HEK293 (cell line): Measurements from ENCODE around the gene SLC26A6.

Experiments used
- CTCF ChIA-PET: fragments of 350-600 bp; formaldehyde crosslinking; extraction: SDS; loops from one replicate; lab custom pipeline; 2021; ENCODE audit warnings: antibody characterized with exemption; lab: Yijun Ruan, JAX
- POLR2A ChIA-PET: fragments of 300-600 bp; formaldehyde crosslinking; extraction: SDS; loops from one replicate; lab custom pipeline; 2020; ENCODE audit warnings: antibody characterized with exemption, inconsistent platforms; lab: Yijun Ruan, JAX
- H3K27ac ChIP-seq: fragments of 200-500 bp; sonication (Bioruptor generic); 2 replicates; pipeline ENCODE4 v1.5.1; 2014; ENCODE audit warnings: low read depth, low read length, control low read depth, inconsistent platforms; ENCODE audit errors: extremely low read depth
- H3K36me3 ChIP-seq, 2 experiments: fragments of 200-500 bp in 1 of 2; sonication (Bioruptor generic) in 1 of 2; 1 replicate in 1 of 2; 2 replicates in 1 of 2; pipeline ENCODE4 v1.5.1; 2014 to 2017; ENCODE audit warnings: inconsistent platforms in 2 of 2, low read length in 2 of 2; ENCODE audit not compliant: control insufficient read depth in 2 of 2, insufficient read depth in 1 of 2
- H3K4me1 ChIP-seq: fragments of 200-500 bp; sonication (Bioruptor generic); 2 replicates; pipeline ENCODE4 v1.5.1; 2014; ENCODE audit warnings: mild to moderate bottlenecking, low read length, inconsistent platforms; ENCODE audit not compliant: control insufficient read depth, insufficient read depth
- H3K4me3 ChIP-seq: 2 replicates; pipeline ENCODE4 v1.5.1; 2011; ENCODE audit warnings: low read depth, mild to moderate bottlenecking, control low read depth, low read length, moderate library complexity
- H3K9me3 ChIP-seq: fragments of 200-500 bp; sonication (Bioruptor generic); 2 replicates; pipeline ENCODE4 v1.5.1; 2014; ENCODE audit warnings: low read depth, low read length, inconsistent platforms; ENCODE audit not compliant: control insufficient read depth, insufficient read depth
- FEZF1 ChIP-seq: fragments of 450-650 bp; formaldehyde crosslinking; IDR thresholded peaks from 2 replicates; pipeline ENCODE4 v1.5.1; 2016; ENCODE audit warnings: missing biosample characterization, missing genetic modification characterization
- HOXC10 ChIP-seq: sonication (generic); formaldehyde crosslinking; IDR thresholded peaks from 2 replicates; pipeline ENCODE4 v1.8.1; 2023; ENCODE audit warnings: mild to moderate bottlenecking, missing genetic modification reagents
- OSR2 ChIP-seq: fragments of 450-650 bp; formaldehyde crosslinking; IDR thresholded peaks from 2 replicates; pipeline ENCODE4 v1.5.1; 2016; ENCODE audit warnings: missing biosample characterization, missing genetic modification characterization
- ZBTB7A ChIP-seq: fragments of 450-650 bp; formaldehyde crosslinking; IDR thresholded peaks from 2 replicates; pipeline ENCODE4 v1.5.1; 2016; ENCODE audit warnings: low read depth, missing biosample characterization, missing genetic modification characterization
- ZFP69B ChIP-seq: fragments of 450-650 bp; formaldehyde crosslinking; IDR thresholded peaks from 2 replicates; pipeline ENCODE4 v1.5.1; 2016; ENCODE audit warnings: missing biosample characterization, missing genetic modification characterization
- ZNF133 ChIP-seq: fragments of 450-650 bp; formaldehyde crosslinking; IDR thresholded peaks from 2 replicates; pipeline ENCODE4 v1.5.1; 2016; ENCODE audit warnings: missing biosample characterization, missing genetic modification characterization
- ZNF157 ChIP-seq: fragments of 450-650 bp; formaldehyde crosslinking; IDR thresholded peaks from 2 replicates; pipeline ENCODE4 v1.5.1; 2016; ENCODE audit warnings: missing biosample characterization, missing genetic modification characterization
- ZNF16 ChIP-seq: fragments of 450-650 bp; formaldehyde crosslinking; IDR thresholded peaks from 2 replicates; pipeline ENCODE4 v1.5.1; 2016; ENCODE audit warnings: low read depth, missing biosample characterization, missing genetic modification characterization
- ZNF19 ChIP-seq: fragments of 450-650 bp; formaldehyde crosslinking; IDR thresholded peaks from 2 replicates; pipeline ENCODE4; 2016; ENCODE audit warnings: missing biosample characterization, missing genetic modification characterization, low read depth
- ZNF280C ChIP-seq: fragments of 450-650 bp; formaldehyde crosslinking; IDR thresholded peaks from 2 replicates; pipeline ENCODE4 v1.5.1; 2016; ENCODE audit warnings: missing biosample characterization, missing genetic modification characterization
- ZNF433 ChIP-seq: fragments of 450-650 bp; formaldehyde crosslinking; IDR thresholded peaks from 2 replicates; pipeline ENCODE4 v1.5.1; 2016; ENCODE audit warnings: missing biosample characterization, missing genetic modification characterization, low read depth
- ZNF501 ChIP-seq: fragments of 450-650 bp; formaldehyde crosslinking; IDR thresholded peaks from 2 replicates; pipeline ENCODE4 v1.5.1; 2016; ENCODE audit warnings: missing biosample characterization, missing genetic modification characterization
- ZNF677 ChIP-seq: fragments of 450-650 bp; IDR thresholded peaks from 2 replicates; pipeline ENCODE4 v1.5.0; 2018; ENCODE audit warnings: missing biosample characterization, mild to moderate bottlenecking, missing genetic modification characterization, moderate library complexity
- ZNF707 ChIP-seq: fragments of 450-650 bp; formaldehyde crosslinking; IDR thresholded peaks from 2 replicates; pipeline ENCODE4 v1.5.1; 2016; ENCODE audit warnings: missing biosample characterization, missing genetic modification characterization
- ZNF747 ChIP-seq: fragments of 450-650 bp; formaldehyde crosslinking; IDR thresholded peaks from 2 replicates; pipeline ENCODE4 v1.5.1; 2016; ENCODE audit warnings: missing biosample characterization, missing genetic modification characterization
- ZNF768 ChIP-seq: fragments of 450-650 bp; formaldehyde crosslinking; IDR thresholded peaks from 2 replicates; pipeline ENCODE4 v1.5.1; 2018; ENCODE audit warnings: missing biosample characterization, mild to moderate bottlenecking, missing genetic modification characterization
- ZNF785 ChIP-seq: fragments of 450-650 bp; formaldehyde crosslinking; IDR thresholded peaks from 2 replicates; pipeline ENCODE4 v1.5.1; 2016; ENCODE audit warnings: missing biosample characterization, missing genetic modification characterization
- ZSCAN23 ChIP-seq: fragments of 450-650 bp; formaldehyde crosslinking; IDR thresholded peaks from 2 replicates; pipeline ENCODE4 v1.5.1; 2016; ENCODE audit warnings: missing biosample characterization, missing genetic modification characterization
- ZSCAN5A ChIP-seq: fragments of 450-650 bp; formaldehyde crosslinking; IDR thresholded peaks from 2 replicates; pipeline ENCODE4 v1.5.1; 2016; ENCODE audit warnings: missing biosample characterization, missing genetic modification characterization
- ZXDB ChIP-seq: fragments of 450-650 bp; formaldehyde crosslinking; IDR thresholded peaks from 2 replicates; pipeline ENCODE4 v1.5.1; 2016; ENCODE audit warnings: missing biosample characterization, missing genetic modification characterization
- TF ChIP-seq, protein P1 (sequence below): fragments of 450-650 bp; formaldehyde crosslinking; IDR thresholded peaks from 2 replicates; pipeline ENCODE4 v1.5.1; 2016; ENCODE audit warnings: missing biosample characterization, missing genetic modification characterization
- TF ChIP-seq, protein P2 (sequence below): fragments of 450-650 bp; formaldehyde crosslinking; IDR thresholded peaks from 2 replicates; pipeline ENCODE4 v1.5.1; 2016; ENCODE audit warnings: missing biosample characterization, missing genetic modification characterization, borderline replicate concordance
- TF ChIP-seq, protein P3 (sequence below): fragments of 450-650 bp; formaldehyde crosslinking; conservative IDR thresholded peaks from 2 replicates; pipeline ENCODE4 v1.5.1; 2016; ENCODE audit warnings: low read depth, missing biosample characterization, missing genetic modification characterization

Gene SLC26A6

GRCh38 chr3:48609088-48610005 lies 25.9 kb downstream of the SLC26A6 start, which contains the start of gene UQCRC1:
Gene UQCRC1 (minus strand): TSS chr3:48609646. CDS start chr3:48609620, 26 bp downstream.
- ChIA-PET CTCF (interaction anchor here (0.7 to 1.1 kb wide), 2 partner anchors 25 to 27 kb away, joined by 3 to 4 read pairs; no protein-coding TSS in a partner anchor), POLR2A (interaction anchor here (0.5 to 0.7 kb wide), 4 partner anchors 26 to 797 kb away, joined by 3 to 5 read pairs (median 4); partner anchors contain the start of gene SLC26A6)
- Histone ChIP-seq H3K4me1 (no peaks in the 10 kb centered on the region), H3K9me3 (no peaks in the 10 kb centered on the region), H3K36me3 (peaks cover 8 to 34% of the 10 kb centered on the region in 2 experiments; a peak in 2 of 3 replicates), H3K27ac (peak within 1 kb of the TSS; percentile 63; the same call in 1 of the 2 replicates), H3K4me3 (peak within 1 kb of the TSS; percentile 100)
- TF ChIP-seq ZNF280C (tag by site-specific recombination) (no peak), ZNF768 (tag by site-specific recombination) (no peak), ZNF707 (tag by site-specific recombination) (no peak), ZBTB7A (tag by site-specific recombination) (no peak), OSR2 (tag by site-specific recombination) (no peak), ZNF785 (tag by site-specific recombination) (0 out of 2 replicates have a peak, but pooled peaks have one; percentile 56), HOXC10 (CRISPR knock-in tag) (no peak), ZNF157 (no peak), ZSCAN23 (no peak), ZNF677 (tag by site-specific recombination) (no peak), ZNF433 (tag by site-specific recombination) (no peak), ZSCAN5A (tag by site-specific recombination) (peak; percentile 40; the same call in 1 of the 2 replicates), ZNF19 (no peak), ZFP69B (tag by site-specific recombination) (no peak), ZNF16 (tag by site-specific recombination) (no peak), ZNF747 (tag by site-specific recombination) (no peak), FEZF1 (tag by site-specific recombination) (no peak), ZNF133 (tag by site-specific recombination) (no peak), ZNF501 (peak; percentile 65; the same call in 1 of the 2 replicates), ZXDB (peak; percentile 65)
- TF ChIP-seq, protein P1, sequence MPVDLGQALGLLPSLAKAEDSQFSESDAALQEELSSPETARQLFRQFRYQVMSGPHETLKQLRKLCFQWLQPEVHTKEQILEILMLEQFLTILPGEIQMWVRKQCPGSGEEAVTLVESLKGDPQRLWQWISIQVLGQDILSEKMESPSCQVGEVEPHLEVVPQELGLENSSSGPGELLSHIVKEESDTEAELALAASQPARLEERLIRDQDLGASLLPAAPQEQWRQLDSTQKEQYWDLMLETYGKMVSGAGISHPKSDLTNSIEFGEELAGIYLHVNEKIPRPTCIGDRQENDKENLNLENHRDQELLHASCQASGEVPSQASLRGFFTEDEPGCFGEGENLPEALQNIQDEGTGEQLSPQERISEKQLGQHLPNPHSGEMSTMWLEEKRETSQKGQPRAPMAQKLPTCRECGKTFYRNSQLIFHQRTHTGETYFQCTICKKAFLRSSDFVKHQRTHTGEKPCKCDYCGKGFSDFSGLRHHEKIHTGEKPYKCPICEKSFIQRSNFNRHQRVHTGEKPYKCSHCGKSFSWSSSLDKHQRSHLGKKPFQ, result no peak
- TF ChIP-seq, protein P2, sequence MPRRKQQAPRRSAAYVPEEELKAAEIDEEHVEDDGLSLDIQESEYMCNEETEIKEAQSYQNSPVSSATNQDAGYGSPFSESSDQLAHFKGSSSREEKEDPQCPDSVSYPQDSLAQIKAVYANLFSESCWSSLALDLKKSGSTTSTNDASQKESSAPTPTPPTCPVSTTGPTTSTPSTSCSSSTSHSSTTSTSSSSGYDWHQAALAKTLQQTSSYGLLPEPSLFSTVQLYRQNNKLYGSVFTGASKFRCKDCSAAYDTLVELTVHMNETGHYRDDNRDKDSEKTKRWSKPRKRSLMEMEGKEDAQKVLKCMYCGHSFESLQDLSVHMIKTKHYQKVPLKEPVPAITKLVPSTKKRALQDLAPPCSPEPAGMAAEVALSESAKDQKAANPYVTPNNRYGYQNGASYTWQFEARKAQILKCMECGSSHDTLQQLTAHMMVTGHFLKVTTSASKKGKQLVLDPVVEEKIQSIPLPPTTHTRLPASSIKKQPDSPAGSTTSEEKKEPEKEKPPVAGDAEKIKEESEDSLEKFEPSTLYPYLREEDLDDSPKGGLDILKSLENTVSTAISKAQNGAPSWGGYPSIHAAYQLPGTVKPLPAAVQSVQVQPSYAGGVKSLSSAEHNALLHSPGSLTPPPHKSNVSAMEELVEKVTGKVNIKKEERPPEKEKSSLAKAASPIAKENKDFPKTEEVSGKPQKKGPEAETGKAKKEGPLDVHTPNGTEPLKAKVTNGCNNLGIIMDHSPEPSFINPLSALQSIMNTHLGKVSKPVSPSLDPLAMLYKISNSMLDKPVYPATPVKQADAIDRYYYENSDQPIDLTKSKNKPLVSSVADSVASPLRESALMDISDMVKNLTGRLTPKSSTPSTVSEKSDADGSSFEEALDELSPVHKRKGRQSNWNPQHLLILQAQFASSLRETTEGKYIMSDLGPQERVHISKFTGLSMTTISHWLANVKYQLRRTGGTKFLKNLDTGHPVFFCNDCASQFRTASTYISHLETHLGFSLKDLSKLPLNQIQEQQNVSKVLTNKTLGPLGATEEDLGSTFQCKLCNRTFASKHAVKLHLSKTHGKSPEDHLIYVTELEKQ (tag by site-specific recombination), result no peak
- TF ChIP-seq, protein P3, sequence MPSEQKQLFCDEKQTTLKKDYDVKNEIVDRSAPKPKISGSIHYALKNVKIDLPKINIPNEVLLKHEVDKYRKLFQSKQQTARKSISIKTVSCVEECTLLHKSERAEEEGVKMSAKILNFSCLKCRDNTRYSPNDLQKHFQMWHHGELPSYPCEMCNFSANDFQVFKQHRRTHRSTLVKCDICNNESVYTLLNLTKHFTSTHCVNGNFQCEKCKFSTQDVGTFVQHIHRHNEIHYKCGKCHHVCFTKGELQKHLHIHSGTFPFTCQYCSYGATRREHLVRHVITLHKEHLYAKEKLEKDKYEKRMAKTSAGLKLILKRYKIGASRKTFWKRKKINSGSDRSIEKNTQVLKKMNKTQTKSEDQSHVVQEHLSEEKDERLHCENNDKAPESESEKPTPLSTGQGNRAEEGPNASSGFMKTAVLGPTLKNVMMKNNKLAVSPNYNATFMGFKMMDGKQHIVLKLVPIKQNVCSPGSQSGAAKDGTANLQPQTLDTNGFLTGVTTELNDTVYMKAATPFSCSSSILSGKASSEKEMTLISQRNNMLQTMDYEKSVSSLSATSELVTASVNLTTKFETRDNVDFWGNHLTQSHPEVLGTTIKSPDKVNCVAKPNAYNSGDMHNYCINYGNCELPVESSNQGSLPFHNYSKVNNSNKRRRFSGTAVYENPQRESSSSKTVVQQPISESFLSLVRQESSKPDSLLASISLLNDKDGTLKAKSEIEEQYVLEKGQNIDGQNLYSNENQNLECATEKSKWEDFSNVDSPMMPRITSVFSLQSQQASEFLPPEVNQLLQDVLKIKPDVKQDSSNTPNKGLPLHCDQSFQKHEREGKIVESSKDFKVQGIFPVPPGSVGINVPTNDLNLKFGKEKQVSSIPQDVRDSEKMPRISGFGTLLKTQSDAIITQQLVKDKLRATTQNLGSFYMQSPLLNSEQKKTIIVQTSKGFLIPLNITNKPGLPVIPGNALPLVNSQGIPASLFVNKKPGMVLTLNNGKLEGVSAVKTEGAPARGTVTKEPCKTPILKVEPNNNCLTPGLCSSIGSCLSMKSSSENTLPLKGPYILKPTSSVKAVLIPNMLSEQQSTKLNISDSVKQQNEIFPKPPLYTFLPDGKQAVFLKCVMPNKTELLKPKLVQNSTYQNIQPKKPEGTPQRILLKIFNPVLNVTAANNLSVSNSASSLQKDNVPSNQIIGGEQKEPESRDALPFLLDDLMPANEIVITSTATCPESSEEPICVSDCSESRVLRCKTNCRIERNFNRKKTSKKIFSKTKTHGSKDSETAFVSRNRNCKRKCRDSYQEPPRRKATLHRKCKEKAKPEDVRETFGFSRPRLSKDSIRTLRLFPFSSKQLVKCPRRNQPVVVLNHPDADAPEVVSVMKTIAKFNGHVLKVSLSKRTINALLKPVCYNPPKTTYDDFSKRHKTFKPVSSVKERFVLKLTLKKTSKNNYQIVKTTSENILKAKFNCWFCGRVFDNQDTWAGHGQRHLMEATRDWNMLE (tag by site-specific recombination), result no peak
